ENCODE measurements around the gene KAT5. TPM values are rescaled to one million over a fixed set of nuclear protein-coding genes. Genes with fewer than 3 reads are reported as not detected.
A peak's percentile ranks its signal among the peaks of the same experiment; 100 is the strongest.

KAT5 gene
- total and polyA plus RNA-seq, 2 of the 13 experiments (the other 11 are each of a cell fraction or from before 2014, with no cell fraction given), result 35.2 to 48.3 TPM

DNA sequence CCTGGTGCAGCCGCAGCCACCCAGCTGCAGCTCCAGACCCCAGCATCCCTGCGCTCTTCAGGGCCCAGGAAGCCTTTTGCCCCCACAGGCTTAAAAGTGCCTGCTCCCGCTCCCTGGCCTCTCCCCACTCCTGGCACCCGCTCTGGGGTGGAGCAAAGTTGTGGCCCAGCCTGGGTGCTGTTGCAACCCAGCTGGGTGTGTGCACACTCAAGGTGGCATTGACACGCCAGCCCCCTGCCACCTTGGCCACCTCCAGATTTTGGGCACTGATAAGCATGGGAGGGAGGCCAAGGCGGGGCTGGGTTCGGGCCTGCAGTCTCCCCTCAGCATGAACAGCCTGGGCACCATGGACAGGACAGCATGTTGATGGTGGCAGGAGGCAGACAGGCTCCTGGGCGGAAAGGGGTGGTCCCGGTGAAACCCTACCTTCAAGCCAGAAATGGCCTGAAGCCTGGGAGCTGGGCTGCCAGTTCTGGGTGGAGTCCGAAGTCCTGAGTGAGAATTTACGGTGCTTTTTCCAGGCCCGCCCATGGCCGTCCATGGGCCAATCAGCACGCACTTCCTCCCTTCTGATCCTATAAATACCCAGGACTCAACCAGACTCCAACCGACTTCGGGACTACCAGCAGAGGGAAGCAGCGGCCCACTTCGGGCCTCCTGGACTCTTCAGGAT, 32.1 kb downstream of the KAT5 start:
- POLR2A ChIA-PET, result interaction anchor here (0.6 to 2.5 kb wide), 11 partner anchors 20 to 236 kb away, joined by 3 to 15 read pairs (median 6); partner anchors contain the start of genes AP5B1, CCDC85B, KAT5 and MUS81
- peak; percentile 98 for ATAC-seq
- TF ChIP-seq KMT2B (CRISPR knock-in tag; IDR thresholded peaks at IDR 0.05), result no peak
- no peak for TF ChIP-seq REXO4 (CRISPR knock-in tag; IDR thresholded peaks at IDR 0.05; ENCODE audit: borderline replicate concordance)
- TF ChIP-seq AHR (CRISPR knock-in tag; IDR thresholded peaks at IDR 0.05), result no peak
- 0 out of 2 replicates have a peak, but pooled peaks have one; percentile 33 for TF ChIP-seq POLR2G (IDR thresholded peaks at IDR 0.05; ENCODE audit: low read depth, low read length)
- TF ChIP-seq ZBTB20 (CRISPR knock-in tag; IDR thresholded peaks at IDR 0.05; ENCODE audit: borderline replicate concordance, low read depth), result no peak
- TF ChIP-seq, protein P1, sequence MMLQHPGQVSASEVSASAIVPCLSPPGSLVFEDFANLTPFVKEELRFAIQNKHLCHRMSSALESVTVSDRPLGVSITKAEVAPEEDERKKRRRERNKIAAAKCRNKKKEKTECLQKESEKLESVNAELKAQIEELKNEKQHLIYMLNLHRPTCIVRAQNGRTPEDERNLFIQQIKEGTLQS (CRISPR knock-in tag; IDR thresholded peaks at IDR 0.05), result no peak
- TF ChIP-seq, protein P2, sequence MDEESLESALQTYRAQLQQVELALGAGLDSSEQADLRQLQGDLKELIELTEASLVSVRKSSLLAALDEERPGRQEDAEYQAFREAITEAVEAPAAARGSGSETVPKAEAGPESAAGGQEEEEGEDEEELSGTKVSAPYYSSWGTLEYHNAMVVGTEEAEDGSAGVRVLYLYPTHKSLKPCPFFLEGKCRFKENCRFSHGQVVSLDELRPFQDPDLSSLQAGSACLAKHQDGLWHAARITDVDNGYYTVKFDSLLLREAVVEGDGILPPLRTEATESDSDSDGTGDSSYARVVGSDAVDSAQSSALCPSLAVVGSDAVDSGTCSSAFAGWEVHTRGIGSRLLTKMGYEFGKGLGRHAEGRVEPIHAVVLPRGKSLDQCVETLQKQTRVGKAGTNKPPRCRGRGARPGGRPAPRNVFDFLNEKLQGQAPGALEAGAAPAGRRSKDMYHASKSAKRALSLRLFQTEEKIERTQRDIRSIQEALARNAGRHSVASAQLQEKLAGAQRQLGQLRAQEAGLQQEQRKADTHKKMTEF (CRISPR knock-in tag; IDR thresholded peaks at IDR 0.05), result no peak
- no peak for TF ChIP-seq NCOA1 (CRISPR knock-in tag; IDR thresholded peaks at IDR 0.05)
- TF ChIP-seq KAT8 (CRISPR knock-in tag; IDR thresholded peaks at IDR 0.05), result peak; percentile 39; the same call in 1 of the 2 replicates
- no peak for TF ChIP-seq ZBTB42 (CRISPR knock-in tag; IDR thresholded peaks at IDR 0.05)
- no peak for TF ChIP-seq ZNF614 (CRISPR knock-in tag; IDR thresholded peaks at IDR 0.05; ENCODE audit: borderline replicate concordance)
- no peak for TF ChIP-seq POLR2AphosphoS5 (IDR thresholded peaks at IDR 0.05; ENCODE audit: low read depth, low read length)
- TF ChIP-seq, protein P3, sequence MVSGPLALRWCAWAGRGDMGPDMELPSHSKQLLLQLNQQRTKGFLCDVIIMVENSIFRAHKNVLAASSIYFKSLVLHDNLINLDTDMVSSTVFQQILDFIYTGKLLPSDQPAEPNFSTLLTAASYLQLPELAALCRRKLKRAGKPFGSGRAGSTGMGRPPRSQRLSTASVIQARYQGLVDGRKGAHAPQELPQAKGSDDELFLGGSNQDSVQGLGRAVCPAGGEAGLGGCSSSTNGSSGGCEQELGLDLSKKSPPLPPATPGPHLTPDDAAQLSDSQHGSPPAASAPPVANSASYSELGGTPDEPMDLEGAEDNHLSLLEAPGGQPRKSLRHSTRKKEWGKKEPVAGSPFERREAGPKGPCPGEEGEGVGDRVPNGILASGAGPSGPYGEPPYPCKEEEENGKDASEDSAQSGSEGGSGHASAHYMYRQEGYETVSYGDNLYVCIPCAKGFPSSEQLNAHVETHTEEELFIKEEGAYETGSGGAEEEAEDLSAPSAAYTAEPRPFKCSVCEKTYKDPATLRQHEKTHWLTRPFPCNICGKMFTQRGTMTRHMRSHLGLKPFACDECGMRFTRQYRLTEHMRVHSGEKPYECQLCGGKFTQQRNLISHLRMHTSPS (CRISPR knock-in tag; IDR thresholded peaks at IDR 0.05; ENCODE audit: low read depth), result peak; percentile 54; the same call in 1 of the 2 replicates
- TF ChIP-seq MAFF (IDR thresholded peaks at IDR 0.05; ENCODE audit: low read depth, low read length), result no peak
- TF ChIP-seq MTA3 (CRISPR knock-in tag; IDR thresholded peaks at IDR 0.05), result no peak
- TF ChIP-seq DNMT1 (CRISPR knock-in tag; IDR thresholded peaks at IDR 0.05), result no peak
- TF ChIP-seq MIER2 (CRISPR knock-in tag; IDR thresholded peaks at IDR 0.05), result no peak
- TF ChIP-seq, protein P4, sequence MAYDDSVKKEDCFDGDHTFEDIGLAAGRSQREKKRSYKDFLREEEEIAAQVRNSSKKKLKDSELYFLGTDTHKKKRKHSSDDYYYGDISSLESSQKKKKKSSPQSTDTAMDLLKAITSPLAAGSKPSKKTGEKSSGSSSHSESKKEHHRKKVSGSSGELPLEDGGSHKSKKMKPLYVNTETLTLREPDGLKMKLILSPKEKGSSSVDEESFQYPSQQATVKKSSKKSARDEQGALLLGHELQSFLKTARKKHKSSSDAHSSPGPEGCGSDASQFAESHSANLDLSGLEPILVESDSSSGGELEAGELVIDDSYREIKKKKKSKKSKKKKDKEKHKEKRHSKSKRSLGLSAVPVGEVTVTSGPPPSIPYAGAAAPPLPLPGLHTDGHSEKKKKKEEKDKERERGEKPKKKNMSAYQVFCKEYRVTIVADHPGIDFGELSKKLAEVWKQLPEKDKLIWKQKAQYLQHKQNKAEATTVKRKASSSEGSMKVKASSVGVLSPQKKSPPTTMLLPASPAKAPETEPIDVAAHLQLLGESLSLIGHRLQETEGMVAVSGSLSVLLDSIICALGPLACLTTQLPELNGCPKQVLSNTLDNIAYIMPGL (CRISPR knock-in tag; IDR thresholded peaks at IDR 0.05; ENCODE audit: borderline replicate concordance in 1 of 2, low read depth in 1 of 2), result peak; percentile 41 to 62; a peak in 2 of 4 replicates
- TF ChIP-seq KLF12 (CRISPR knock-in tag; IDR thresholded peaks at IDR 0.05; ENCODE audit: borderline replicate concordance), result 0 out of 2 replicates have a peak, but pooled peaks have one; percentile 24

More for the DNA sequence above, 32.1 kb downstream of the KAT5 start:
- peak overlapping the region; percentile 32; the same call in 1 of the 2 replicates for H3K9ac ChIP-seq (ENCODE audit: insufficient read depth, low read depth, low read length)
- CTCF ChIA-PET (ENCODE audit: low intra/inter-chr PET ratio, low total read pairs), result interaction anchor here (1.2 to 2.5 kb wide), 7 partner anchors 26 to 245 kb away, joined by 3 to 57 read pairs (median 9); partner anchors contain the start of genes AP5B1, FIBP and KAT5
- no peak overlapping the region for H3K27ac ChIP-seq (ENCODE audit: extremely low read length, insufficient read depth, low read length)
- no TSS peak for BruUV-seq (replicated peaks)
- no peaks in the 10 kb centered on the region for H3K27me3 ChIP-seq (ENCODE audit: control insufficient read depth in 1 of 2, insufficient read depth in 2 of 2, low read length in 2 of 2)
- H4K20me1 ChIP-seq (ENCODE audit: insufficient read depth, low read length), result no peaks in the 10 kb centered on the region
- H3K4me3 ChIP-seq (replicated peaks in 1 of 3; ENCODE audit: insufficient read depth in 1 of 3, low read depth in 2 of 3, low read length in 3 of 3), result peak overlapping the region in 1 of 3 experiments; percentile 56; a peak in 3 of 6 replicates
- WGBS (ENCODE audit: low lambda C conversion rate), result 35% methylated on average over 11 of the region's 18 CpGs
- no peaks in the 10 kb centered on the region for H3K9me3 ChIP-seq (ENCODE audit: low read length)
- in situ Hi-C loops (cut with HindIII; ENCODE audit: extremely low pct_ligation_motif_present, low pct_unique_long_range_greater_than_20kb), result loop anchor here (5.0 kb wide), 1 partner anchor 73 kb away; no protein-coding TSS in a partner anchor
- H3K4me1 ChIP-seq (ENCODE audit: insufficient read depth, low read length), result peaks cover 8% of the 10 kb centered on the region
- H3K4me2 ChIP-seq (ENCODE audit: low read depth, low read length), result peak overlapping the region; percentile 77
- no peak overlapping the region for H2AFZ ChIP-seq (ENCODE audit: low read length)
- H3K36me3 ChIP-seq (replicated peaks in 1 of 2; ENCODE audit: control insufficient read depth in 1 of 2, insufficient read depth in 2 of 2, low read length in 2 of 2), result no peaks in the 10 kb centered on the region
- intact Hi-C loops (cut with micrococcal nuclease; ENCODE audit: unreplicated experiment), result loop anchor here (1.0 kb wide), 1 partner anchor 74 kb away; no protein-coding TSS in a partner anchor
- H3K79me2 ChIP-seq (ENCODE audit: insufficient read depth, low read length), result no peaks in the 10 kb centered on the region
- peak; percentile 88 for FAIRE-seq
- DNase-seq (ENCODE audit: low spot score), result peak; percentile 82
